ENCODE data around the gene CDH2. TPM values are rescaled to one million over a fixed set of nuclear protein-coding genes. Genes with fewer than 3 reads are reported as not detected.

CDH2 gene
- total RNA-seq, 2 experiments from 2014 or later = 0.14 TPM; not detected in 1

DNA sequence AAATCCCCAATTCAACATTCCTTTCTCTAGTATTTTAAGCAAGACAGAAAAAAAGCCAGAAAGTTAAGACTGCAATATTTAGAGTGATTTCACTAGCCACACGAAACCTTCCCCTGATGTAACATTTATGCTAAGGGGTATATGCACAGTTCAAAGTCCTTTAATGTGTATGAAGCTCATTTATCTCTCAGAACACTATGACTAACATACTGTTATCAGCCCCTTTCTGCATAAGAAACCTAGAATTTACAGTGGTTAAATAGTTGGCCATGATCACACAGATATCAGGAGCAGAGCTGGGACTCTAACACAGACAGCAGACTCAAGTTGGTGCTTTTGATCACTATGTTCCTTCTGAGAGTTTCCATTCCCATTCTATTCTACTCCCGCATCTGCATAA, 185.5 kb downstream of the CDH2 start:
- no peaks in the 10 kb centered on the region for H3K36me3 Mint-ChIP-seq
- CTCF ChIA-PET = no interaction called here
- peaks cover 3% of the 10 kb centered on the region for H3K9me3 Mint-ChIP-seq (ENCODE audit: low read depth)
- no peak overlapping the region for H3K4me3 Mint-ChIP-seq
- H3K4me1 Mint-ChIP-seq = no peaks in the 10 kb centered on the region
- DNase-seq (no peak), ATAC-seq (no peak)
- H3K27ac Mint-ChIP-seq = no peak overlapping the region
- no peaks in the 10 kb centered on the region for H3K27me3 Mint-ChIP-seq

DNA sequence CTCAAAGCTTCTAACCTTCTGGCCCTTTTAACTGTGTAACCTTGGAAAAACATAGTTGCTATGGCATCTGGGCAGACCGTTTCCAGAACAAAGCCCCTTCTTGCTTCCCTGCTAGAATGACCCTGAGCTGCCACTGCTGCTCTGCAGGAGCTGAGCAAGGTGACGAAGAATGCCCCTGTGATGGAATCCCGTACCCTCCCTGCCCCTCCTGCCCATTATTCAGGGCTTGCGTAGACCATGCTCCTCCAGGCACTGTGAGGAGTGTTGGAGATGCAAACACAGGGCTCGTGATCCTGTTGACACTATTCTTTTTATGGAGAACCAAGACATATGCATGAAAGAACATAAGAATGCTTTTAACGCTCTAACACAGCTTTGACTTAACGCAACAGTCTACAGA, 191.1 kb downstream of the CDH2 start:
- Mint-ChIP-seq H3K27ac (no peak overlapping the region), H3K9me3 (ENCODE audit: low read depth) (peaks cover 8% of the 10 kb centered on the region), H3K4me3 (no peak overlapping the region), H3K4me1 (no peaks in the 10 kb centered on the region), H3K27me3 (no peaks in the 10 kb centered on the region), H3K36me3 (no peaks in the 10 kb centered on the region)
- DNase-seq (no peak), ATAC-seq (no peak)
- CTCF ChIA-PET = no interaction called here

DNA sequence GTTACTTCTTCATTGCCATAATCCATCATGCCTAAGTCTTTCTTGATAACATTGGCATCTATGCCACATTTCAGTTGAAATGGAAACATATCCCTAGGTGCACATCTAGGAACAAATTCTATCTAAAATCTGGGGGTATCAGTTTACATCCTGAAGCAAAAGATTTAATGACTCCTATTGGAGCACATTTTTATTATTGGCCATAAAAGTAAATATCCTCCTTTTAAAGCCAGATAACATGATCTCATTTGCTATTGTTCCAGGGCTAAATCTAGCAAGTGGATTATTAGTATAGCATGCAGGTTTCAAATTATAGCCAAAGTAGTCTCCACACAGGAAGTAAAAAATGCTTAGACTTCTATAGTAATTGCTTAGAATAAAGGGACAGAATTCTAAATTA, 193.2 kb downstream of the CDH2 start:
- Mint-ChIP-seq H3K4me3 (no peak overlapping the region), H3K36me3 (no peaks in the 10 kb centered on the region), H3K27ac (no peak overlapping the region), H3K27me3 (no peaks in the 10 kb centered on the region), H3K4me1 (no peaks in the 10 kb centered on the region), H3K9me3 (ENCODE audit: low read depth) (peaks cover 8% of the 10 kb centered on the region)
- no peak for ATAC-seq
- CTCF ChIA-PET = no interaction called here
- DNase-seq = no peak

- H3K36me3 Mint-ChIP-seq = no peaks in the 10 kb centered on the region
- no peak for ATAC-seq
- no peaks in the 10 kb centered on the region for H3K27me3 Mint-ChIP-seq
- DNase-seq = no peak
- H3K9me3 Mint-ChIP-seq (ENCODE audit: low read depth) = peaks cover 7% of the 10 kb centered on the region
- CTCF ChIA-PET = no interaction called here
- H3K4me1 Mint-ChIP-seq = no peaks in the 10 kb centered on the region
- no peak overlapping the region for H3K4me3 Mint-ChIP-seq
- H3K27ac Mint-ChIP-seq = no peak overlapping the region
Observed at GRCh38 chr18:27976806-27977408, 200.0 kb downstream of the CDH2 start.

- DNase-seq (no peak), ATAC-seq (no peak)
- H3K4me1 Mint-ChIP-seq = no peaks in the 10 kb centered on the region
- peaks cover 9% of the 10 kb centered on the region for H3K9me3 Mint-ChIP-seq (ENCODE audit: low read depth)
- H3K27ac Mint-ChIP-seq = no peak overlapping the region
- no peaks in the 10 kb centered on the region for H3K27me3 Mint-ChIP-seq
- H3K4me3 Mint-ChIP-seq = no peak overlapping the region
- H3K36me3 Mint-ChIP-seq = no peaks in the 10 kb centered on the region
- CTCF ChIA-PET = no interaction called here
Observed at GRCh38 chr18:27970321-27970720, 206.6 kb downstream of the CDH2 start.

DNA sequence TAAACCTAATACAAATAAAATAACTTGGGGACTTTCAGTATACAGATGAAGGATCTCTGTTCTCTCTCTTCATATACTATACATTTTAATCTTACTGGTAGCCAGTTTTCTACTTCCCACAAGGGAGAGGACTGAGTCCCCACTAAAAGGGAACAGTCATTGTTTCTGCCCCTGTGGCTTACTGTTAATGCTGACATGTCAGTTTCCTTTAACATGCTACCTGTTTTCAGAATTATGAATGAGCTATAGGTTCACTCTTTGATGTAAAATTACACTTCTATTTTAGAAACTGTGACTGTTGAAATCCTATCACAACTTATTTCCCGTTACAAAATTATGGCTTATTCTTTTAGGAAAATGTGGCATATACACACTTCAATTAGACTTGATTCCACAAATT, 207.7 kb downstream of the CDH2 start:
- DNase-seq (no peak), ATAC-seq (no peak)
- Mint-ChIP-seq H3K9me3 (ENCODE audit: low read depth) (peaks cover 14% of the 10 kb centered on the region), H3K4me1 (no peaks in the 10 kb centered on the region), H3K36me3 (no peaks in the 10 kb centered on the region), H3K4me3 (no peak overlapping the region), H3K27me3 (no peaks in the 10 kb centered on the region), H3K27ac (no peak overlapping the region)
- CTCF ChIA-PET = no interaction called here

DNA sequence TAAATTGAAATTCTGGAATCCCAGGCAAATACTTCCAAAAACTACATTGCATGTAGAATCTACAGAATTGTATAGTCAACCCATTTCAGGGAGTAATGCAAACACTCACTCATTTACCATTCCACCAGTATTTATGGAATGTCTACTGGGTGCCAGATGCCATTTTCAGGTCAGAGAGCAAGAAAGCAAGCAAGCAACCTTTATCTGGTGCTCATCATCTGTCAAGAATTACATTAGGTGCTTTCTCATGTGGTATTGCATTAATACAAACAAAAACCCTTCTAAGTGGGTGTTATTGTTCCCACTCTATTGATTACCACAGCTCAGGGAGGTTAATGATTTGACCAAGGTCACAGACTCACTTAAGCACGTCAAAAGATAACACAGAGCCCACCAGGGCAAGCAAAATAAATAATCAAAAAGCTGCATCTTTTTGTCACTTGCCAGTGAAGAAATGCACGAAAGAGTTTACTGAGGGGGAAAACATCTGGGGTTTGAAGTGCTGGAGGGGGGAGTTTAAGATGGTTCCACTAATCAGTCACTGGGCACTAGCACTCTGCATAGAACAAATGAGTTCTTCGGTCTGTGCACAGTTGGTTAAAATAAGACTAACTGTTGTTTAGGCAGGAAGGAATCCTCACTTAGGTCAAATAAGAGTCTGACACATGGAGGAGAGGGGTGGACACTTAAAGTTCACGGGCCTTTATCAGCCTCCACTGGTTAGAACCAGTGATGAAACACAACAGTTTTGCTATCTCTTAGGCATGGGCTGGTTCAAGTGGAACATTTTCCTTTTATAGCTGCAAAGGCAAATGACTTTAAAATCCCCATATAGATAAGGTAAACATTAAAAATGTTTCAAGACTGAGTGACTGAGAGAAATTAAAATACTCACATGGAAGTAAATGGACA, 208.8 kb downstream of the CDH2 start:
- Mint-ChIP-seq H3K36me3 (no peaks in the 10 kb centered on the region), H3K27me3 (no peaks in the 10 kb centered on the region), H3K27ac (no peak overlapping the region), H3K4me3 (no peak overlapping the region), H3K9me3 (ENCODE audit: low read depth) (peaks cover 14% of the 10 kb centered on the region), H3K4me1 (no peaks in the 10 kb centered on the region)
- DNase-seq (no peak), ATAC-seq (no peak)
- CTCF ChIA-PET = no interaction called here

GRCh38 chr18:27966881-27967280, 210.0 kb downstream of the CDH2 start:
- no peak for ATAC-seq
- CTCF ChIA-PET = no interaction called here
- no peaks in the 10 kb centered on the region for H3K36me3 Mint-ChIP-seq
- no peaks in the 10 kb centered on the region for H3K27me3 Mint-ChIP-seq
- no peak overlapping the region for H3K4me3 Mint-ChIP-seq
- DNase-seq = no peak
- H3K4me1 Mint-ChIP-seq = no peaks in the 10 kb centered on the region
- peaks cover 10% of the 10 kb centered on the region for H3K9me3 Mint-ChIP-seq (ENCODE audit: low read depth)
- H3K27ac Mint-ChIP-seq = no peak overlapping the region

- H3K4me1 Mint-ChIP-seq = no peaks in the 10 kb centered on the region
- no peak overlapping the region for H3K4me3 Mint-ChIP-seq
- ATAC-seq (no peak), DNase-seq (no peak)
- CTCF ChIA-PET = no interaction called here
- H3K27ac Mint-ChIP-seq = no peak overlapping the region
- peaks cover 12% of the 10 kb centered on the region for H3K9me3 Mint-ChIP-seq (ENCODE audit: low read depth)
- no peaks in the 10 kb centered on the region for H3K27me3 Mint-ChIP-seq
- no peaks in the 10 kb centered on the region for H3K36me3 Mint-ChIP-seq
Observed at GRCh38 chr18:27964811-27965210, 212.1 kb downstream of the CDH2 start.

GRCh38 chr18:27959101-27959500, 217.8 kb downstream of the CDH2 start:
- H3K4me3 Mint-ChIP-seq = no peak overlapping the region
- no peak overlapping the region for H3K27ac Mint-ChIP-seq
- H3K4me1 Mint-ChIP-seq = no peaks in the 10 kb centered on the region
- peaks cover 2% of the 10 kb centered on the region for H3K9me3 Mint-ChIP-seq (ENCODE audit: low read depth)
- no peaks in the 10 kb centered on the region for H3K27me3 Mint-ChIP-seq
- H3K36me3 Mint-ChIP-seq = no peaks in the 10 kb centered on the region
- DNase-seq (no peak), ATAC-seq (no peak)
- CTCF ChIA-PET = no interaction called here

GRCh38 chr18:27956001-27956640, 220.8 kb downstream of the CDH2 start:
- no peaks in the 10 kb centered on the region for H3K27me3 Mint-ChIP-seq
- H3K9me3 Mint-ChIP-seq (ENCODE audit: low read depth) = peaks cover 2% of the 10 kb centered on the region
- no peak overlapping the region for H3K27ac Mint-ChIP-seq
- DNase-seq (no peak), ATAC-seq (no peak)
- no peak overlapping the region for H3K4me3 Mint-ChIP-seq
- H3K36me3 Mint-ChIP-seq = no peaks in the 10 kb centered on the region
- CTCF ChIA-PET = no interaction called here
- no peaks in the 10 kb centered on the region for H3K4me1 Mint-ChIP-seq

DNA sequence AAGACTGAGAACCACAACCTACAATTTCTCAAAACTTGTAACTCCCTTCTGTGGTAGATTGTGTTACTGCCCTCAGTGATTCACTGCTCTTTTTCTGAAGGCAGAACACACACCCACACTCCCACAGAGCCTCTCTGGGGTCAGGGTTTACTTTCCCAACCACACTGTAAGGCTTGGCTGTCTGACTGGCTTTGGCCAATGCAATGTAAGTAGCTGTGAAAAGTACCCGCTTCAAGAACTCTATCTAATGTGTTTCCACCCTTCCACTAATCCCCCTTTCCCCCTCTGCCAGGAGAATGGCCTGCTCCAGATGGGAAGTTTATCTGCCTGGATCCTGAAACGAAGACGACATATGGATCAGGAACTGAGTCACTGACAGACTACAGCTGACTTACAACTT, 222.7 kb downstream of the CDH2 start:
- ATAC-seq (no peak), DNase-seq (no peak)
- CTCF ChIA-PET = no interaction called here
- Mint-ChIP-seq H3K27me3 (no peaks in the 10 kb centered on the region), H3K36me3 (no peaks in the 10 kb centered on the region), H3K9me3 (ENCODE audit: low read depth) (no peaks in the 10 kb centered on the region), H3K27ac (no peak overlapping the region), H3K4me1 (no peaks in the 10 kb centered on the region), H3K4me3 (no peak overlapping the region)

GRCh38 chr18:27952741-27953140, 224.2 kb downstream of the CDH2 start:
- no peak overlapping the region for H3K4me3 Mint-ChIP-seq
- CTCF ChIA-PET = no interaction called here
- no peak overlapping the region for H3K27ac Mint-ChIP-seq
- H3K27me3 Mint-ChIP-seq = no peaks in the 10 kb centered on the region
- no peaks in the 10 kb centered on the region for H3K4me1 Mint-ChIP-seq
- H3K9me3 Mint-ChIP-seq (ENCODE audit: low read depth) = no peaks in the 10 kb centered on the region
- DNase-seq (no peak), ATAC-seq (no peak)
- no peaks in the 10 kb centered on the region for H3K36me3 Mint-ChIP-seq

DNA sequence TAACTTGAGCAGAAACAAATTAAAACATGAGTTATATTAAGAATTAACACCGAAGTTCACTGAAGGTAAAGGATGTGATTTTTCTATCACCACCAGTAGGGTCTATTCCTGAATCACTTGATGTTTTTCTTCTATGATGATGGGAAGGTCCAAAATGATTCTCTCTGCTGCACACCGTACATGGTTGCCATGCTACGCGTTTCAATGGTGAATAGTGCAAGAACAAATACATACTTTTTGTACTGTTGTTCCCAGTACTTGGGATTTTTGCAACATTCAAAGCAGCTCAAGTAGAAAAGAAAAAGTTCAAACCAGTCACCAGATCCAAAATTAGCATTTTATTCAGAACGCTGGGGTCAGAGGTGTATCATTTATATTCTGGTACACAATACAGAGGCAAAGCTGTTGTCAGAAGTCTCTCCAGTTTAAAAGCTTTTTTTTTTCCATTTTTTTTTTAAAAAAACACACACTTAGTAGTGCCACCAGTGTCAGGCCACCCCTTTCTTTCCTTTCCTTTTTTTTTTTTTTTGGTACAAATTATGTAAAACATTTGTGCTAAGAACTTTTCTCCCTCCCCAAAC, 226.2 kb downstream of the CDH2 start:
- no peaks in the 10 kb centered on the region for H3K4me1 Mint-ChIP-seq
- H3K36me3 Mint-ChIP-seq = no peaks in the 10 kb centered on the region
- H3K27ac Mint-ChIP-seq = no peak overlapping the region
- DNase-seq (no peak), ATAC-seq (no peak)
- H3K27me3 Mint-ChIP-seq = no peaks in the 10 kb centered on the region
- CTCF ChIA-PET = interaction anchor here (0.7 kb wide), 1 partner anchor 439 kb away, joined by 3 read pairs; no protein-coding TSS in a partner anchor
- H3K4me3 Mint-ChIP-seq = no peak overlapping the region
- H3K9me3 Mint-ChIP-seq (ENCODE audit: low read depth) = no peaks in the 10 kb centered on the region
